CD4-positive, alpha-beta T cell treated with Interleukin-17A for 4 hours (primary cell): ENCODE measurements around the gene OR2V1.
"Not testable (repeated sequence)": the region's sequence is repeated elsewhere in the genome, so short reads cannot be mapped to it uniquely, and the experiment has no call there.

Experiments used
- DNase-seq: peaks from one replicate; pipeline ENCODE4 v3.0.0-alpha.2; 2020; ENCODE audit warnings: mixed read lengths

OR2V1 gene

GRCh38 chr5:181159286-181160151 lies 28.6 kb upstream of the OR2V1 start:
- DNase-seq: peak; percentile 92

DNA sequence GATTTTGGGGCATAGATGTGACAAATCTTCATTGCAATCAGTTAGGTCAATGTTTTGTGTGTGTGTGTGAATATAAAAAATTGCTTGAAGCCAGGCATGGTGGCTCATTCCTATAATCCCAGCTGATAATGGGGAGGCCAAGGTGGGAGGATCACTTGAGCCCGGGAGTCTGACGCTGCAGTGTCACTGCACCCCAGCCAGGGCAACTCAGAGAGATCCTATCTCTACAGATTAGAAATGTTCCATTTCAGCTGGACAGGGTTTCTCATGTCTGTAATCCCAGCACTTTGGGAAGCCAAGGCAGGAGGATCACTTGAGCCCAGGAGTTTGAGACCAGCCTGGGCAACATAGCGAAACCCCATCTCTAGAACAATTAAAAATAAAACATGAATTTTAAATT lies 27.9 kb upstream of the OR2V1 start:
- DNase-seq: no peak

DNA sequence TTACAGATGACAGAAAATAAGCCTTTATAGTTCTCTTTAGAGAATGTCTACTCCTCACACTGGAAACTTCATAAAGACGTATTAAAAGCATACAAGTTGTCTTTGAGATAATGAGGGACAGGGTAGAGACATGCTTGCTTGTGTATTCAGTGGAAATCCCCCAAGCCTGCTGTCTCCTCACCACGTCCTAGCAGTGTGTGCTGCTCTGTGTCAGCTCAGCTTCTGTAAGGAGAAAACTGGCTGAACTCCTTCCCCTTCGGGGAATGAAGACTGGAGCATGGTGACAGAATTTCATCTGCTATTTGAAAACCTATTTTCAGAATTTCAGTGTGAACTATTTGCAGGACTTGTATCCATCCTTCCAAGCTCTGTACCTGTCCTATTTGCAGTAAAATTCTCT lies 25.8 kb upstream of the OR2V1 start:
- DNase-seq: no peak

- no peak for DNase-seq
These were observed 22.8 kb upstream of the OR2V1 start for GRCh38 chr5:181153814-181154213.

DNA sequence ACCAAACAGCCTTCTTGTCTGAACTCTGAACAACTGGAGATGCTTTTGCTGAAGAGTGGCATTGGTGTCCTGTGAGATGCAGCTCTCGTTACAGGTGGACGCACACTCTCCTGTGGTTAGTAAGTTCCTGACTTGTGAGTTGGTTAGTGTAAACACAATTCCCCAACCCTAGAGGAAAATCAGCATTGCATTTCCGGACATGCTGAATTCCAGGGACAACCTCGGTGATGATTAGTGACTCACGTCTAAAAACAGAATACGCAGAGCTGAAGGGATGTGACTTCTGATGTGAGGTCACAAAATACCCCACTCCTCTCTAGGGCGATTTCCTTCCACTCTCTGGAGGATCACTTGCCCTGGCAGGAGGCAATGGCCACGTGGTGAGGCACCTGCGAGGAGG lies 21.4 kb upstream of the OR2V1 start:
- DNase-seq: no peak

DNA sequence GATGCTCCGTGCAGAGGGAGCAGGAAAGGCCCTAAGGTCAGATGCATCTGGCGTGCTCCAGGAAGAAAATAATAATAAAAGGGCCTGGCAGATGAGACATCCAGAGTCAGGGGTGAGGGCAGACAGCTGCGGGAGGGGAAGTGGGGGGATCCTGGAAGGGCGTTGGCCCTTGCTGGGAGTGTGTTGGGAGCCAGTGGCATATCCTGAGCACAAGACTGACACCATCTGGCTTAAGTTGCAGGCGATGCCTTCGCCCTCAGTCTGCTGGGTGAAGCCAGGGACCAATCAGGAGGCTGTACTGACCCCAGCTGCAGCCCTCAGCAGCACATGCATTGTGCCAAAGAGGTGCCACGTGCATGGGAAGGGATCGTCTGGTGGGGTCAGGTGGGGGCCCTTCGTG lies 20.2 kb upstream of the OR2V1 start:
- no peak for DNase-seq

DNA sequence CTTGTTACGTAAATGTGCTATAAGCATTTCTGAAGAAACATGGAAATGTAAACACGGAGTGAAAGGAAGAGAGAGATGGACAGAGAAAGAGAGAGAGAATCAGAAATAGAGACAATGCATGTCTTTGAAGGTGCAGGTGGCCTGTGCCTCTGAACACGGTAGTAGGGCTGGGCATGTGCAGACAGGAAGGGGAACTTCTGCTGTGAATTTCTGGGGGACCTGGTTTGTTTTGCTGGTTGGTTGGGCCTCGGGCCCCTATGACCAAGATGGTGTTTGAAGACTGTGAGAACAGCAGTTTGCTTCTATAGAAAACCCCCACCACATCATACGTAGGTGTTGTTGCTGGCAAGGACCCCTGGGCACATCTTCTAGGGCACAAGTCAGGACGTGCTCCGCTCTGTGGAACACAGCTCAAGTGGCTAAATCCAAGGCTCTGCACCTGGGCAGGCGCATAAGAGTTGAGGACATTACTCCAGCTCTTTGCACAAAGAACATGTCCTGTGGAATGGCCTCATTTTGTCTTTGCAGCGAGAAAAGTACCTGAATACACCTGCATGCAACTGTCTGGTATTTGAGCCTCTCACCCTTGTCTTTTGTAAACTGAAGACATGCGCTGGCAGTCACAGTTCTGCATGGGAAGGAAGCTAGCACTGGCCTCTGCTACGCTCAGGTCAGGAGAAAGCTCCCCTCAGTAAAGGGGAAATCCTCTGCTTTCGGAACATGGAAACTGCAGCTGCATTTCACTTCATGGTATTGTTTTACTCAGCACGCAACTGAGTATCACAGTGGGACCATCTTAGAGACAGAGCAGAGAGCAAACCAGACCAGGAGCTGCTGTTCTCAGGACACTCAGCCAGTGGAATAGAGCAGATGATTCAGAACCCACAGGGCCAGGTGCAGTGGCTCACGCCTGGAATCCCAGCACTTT lies 19.1 kb upstream of the OR2V1 start:
- no peak for DNase-seq

DNA sequence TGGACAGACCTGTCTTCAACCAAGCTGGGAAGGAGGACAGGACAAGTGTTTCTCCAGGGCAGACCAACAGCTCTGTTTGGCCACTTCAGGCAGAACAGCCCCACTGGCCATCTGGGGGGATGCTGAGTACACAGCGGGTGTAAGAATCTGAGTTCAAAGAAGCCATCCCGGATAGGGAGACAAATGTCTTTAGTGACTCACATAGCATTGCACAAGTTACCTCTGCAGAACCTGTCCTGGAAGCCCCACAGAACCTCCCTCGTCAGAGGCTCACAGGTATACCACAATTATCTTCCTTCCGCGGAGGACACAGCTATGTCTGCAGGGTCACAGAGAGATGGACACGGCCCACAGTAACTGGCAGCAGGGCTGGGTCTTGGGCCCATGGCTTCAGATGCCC lies 18.4 kb upstream of the OR2V1 start:
- DNase-seq: no peak

GRCh38 chr5:181146927-181147636 lies 16.1 kb upstream of the OR2V1 start, which contains the start of gene OR2V2:
TSS of gene OR2V2 (plus strand) at chr5:181147586. CDS start at chr5:181154943, 7,357 bp downstream.
- DNase-seq: not testable (repeated sequence)

DNA sequence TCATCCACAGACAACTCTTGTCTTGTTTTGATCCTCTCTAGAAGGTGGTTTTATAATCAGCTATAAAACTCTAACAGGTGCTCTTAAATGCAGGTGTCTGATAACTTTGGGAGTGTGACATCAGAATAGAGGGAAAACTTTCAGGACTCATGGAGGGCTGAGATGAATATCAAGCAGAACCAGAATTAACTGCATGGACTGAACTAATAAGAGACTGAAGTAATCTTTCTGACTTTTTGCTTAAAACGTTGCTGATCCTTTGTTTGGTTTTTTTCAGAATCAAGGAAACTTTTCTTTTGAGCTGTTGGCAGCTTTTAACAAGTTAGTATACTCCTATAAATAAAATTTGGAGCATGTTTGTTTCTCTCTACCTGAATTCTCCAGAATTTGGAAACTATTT lies 14.2 kb upstream of the OR2V1 start:
- no peak for DNase-seq

GRCh38 chr5:181142054-181142453 lies 11.1 kb upstream of the OR2V1 start:
- no peak for DNase-seq

- no peak for DNase-seq
These were observed 9.8 kb upstream of the OR2V1 start for GRCh38 chr5:181140766-181141165.

DNA sequence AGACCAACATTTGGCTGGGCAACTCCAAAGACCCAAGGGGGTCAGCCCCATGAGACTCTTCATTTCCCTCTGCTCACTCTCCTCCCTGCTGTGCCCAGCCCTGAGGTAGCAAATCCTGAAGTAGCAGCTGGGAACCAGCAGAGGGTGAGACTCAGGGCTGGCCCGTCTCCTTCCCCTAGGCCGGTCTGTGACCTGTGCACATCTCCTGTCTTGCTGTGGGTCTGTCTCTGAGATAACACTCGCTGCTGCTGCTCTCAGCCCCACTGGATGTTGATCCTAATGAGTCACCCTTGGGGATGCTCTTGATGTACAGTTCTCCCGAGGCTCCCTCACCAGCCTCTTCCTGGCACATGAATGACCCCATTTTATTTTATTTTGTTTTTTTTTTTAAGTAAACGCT lies 7.3 kb upstream of the OR2V1 start:
- no peak for DNase-seq

DNA sequence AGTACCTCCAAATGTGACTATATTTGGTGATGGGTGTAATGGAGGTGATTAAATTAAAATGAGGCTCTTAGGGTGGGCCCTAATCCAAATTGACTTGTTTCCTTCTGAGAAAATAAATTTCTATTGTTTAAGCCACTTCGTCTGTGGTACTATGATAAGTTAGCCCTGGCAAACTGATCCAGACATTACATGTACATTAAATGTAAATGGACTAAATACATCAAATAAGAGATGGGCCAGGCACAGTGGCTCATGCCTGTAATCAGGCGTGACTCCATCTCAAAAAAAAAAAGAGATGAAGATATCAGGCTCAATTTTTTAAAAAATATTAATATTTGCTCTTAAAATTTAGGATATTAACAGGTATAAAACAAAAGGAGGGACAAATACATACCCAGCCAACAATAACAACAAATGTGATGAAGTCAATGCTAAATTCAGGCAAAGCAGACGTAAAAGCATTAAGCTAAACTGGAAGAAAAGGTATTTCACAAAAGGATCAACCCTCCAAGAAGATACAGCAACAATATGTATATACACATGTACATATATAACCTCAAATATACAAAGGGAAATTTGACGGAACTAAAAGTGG lies 5.5 kb upstream of the OR2V1 start:
- DNase-seq: no peak

GRCh38 chr5:181134259-181134658 lies 3.3 kb upstream of the OR2V1 start:
- DNase-seq: no peak

- no peak for DNase-seq
These were observed 2.8 kb upstream of the OR2V1 start for GRCh38 chr5:181133610-181134231.

DNA sequence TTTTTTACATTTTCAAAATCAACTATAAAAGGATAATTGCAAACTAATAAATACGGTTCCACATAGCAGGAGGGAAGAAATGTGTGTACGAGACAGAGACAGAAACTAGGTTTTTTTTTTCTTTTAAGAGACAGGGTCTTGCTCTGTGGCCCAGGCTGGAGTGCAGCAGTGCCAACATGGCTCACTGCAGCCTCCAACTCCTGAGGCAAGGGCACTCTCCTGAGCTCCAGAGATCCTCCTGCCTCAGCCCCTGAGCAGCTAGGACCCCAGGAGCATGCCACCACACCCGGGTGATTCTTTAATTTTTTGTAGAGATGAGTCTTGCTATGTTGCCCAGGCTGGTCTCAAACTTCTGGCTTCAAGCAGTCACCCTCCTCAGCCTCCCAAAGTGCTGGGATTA lies 2.1 kb upstream of the OR2V1 start:
- no peak for DNase-seq

- DNase-seq: no peak
These were observed 545 bp upstream of the OR2V1 start for GRCh38 chr5:181131514-181131913.

DNA sequence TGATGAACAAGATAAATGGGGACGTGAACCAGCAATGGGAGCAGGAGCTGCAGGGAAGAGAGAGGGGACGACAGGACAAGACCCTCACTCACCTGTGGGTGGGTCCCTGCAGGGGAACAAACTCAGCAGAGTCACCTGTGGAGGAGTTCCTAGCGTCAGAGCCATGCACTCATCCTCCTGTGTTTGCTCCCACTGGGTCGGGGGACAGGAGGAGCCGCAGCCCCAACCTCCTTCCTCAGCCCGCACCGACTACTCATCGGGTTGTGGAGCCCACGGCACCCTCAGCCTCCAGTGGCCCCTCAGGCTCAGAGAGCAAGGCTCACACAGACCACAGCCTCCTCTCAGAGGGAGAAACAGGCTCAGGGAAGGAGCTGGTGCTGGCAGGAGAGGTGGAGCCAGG lies 888 bp downstream of the OR2V1 start:
- not testable (repeated sequence) for DNase-seq

- DNase-seq: no peak
These were observed 1.4 kb downstream of the OR2V1 start for GRCh38 chr5:181129601-181130000.

GRCh38 chr5:181127907-181128626 lies 2.9 kb downstream of the OR2V1 start:
- no peak for DNase-seq

- no peak for DNase-seq
These were observed 3.5 kb downstream of the OR2V1 start for GRCh38 chr5:181127456-181127855.
